Vagina (tissue), 2 donors: ENCODE data around the gene PPOX.

ENCODE experiments used
- CTCF ChIP-seq, 3 experiments: fragments of 450-650 bp in 2 of 3; fragments of 200-600 bp in 1 of 3; sonication (generic) in 1 of 3; IDR thresholded peaks; one replicate each; pipeline ENCODE4 v1.5.1; 2017 to 2019; ENCODE audit warnings: antibody characterized with exemption in 3 of 3, mild to moderate bottlenecking in 2 of 3, moderate library complexity in 2 of 3
- POLR2A ChIP-seq, 2 donors: fragments of 450-650 bp; IDR thresholded peaks; one replicate each; pipeline ENCODE4 v1.6.1; 2017; ENCODE audit warnings: antibody characterized with exemption in 2 of 2, mild to moderate bottlenecking in 2 of 2, moderate library complexity in 2 of 2

GRCh38 chr1:161193561-161194235 lies 27.5 kb downstream of the PPOX start:
- TF ChIP-seq CTCF (IDR thresholded peaks at IDR 0.05) = no peak
- no peak for TF ChIP-seq POLR2A (IDR thresholded peaks at IDR 0.05)
